H1 (cell line): ENCODE data around the gene MYBPH. TPM values are rescaled to one million over a fixed set of nuclear protein-coding genes. Genes with fewer than 3 reads are reported as not detected.

ENCODE experiments used
- CTCF ChIA-PET: fragments of 300-600 bp; sonication (Branson Sonifier 250); formaldehyde crosslinking; loops from one replicate; lab custom pipeline; 2021; ENCODE audit not compliant: partially characterized antibody; lab: Charles Lee
- POLR2A ChIA-PET: fragments of 300-600 bp; sonication (Branson Sonifier 250); formaldehyde crosslinking; loops from one replicate; lab custom pipeline; 2021; ENCODE audit warnings: inconsistent platforms; ENCODE audit not compliant: partially characterized antibody; lab: Charles Lee
- DNase-seq, 2 experiments: peaks; one replicate each; pipeline versions ENCODE4 v3.0.0 to v3.0.0-alpha.2; 2010 to 2022; ENCODE audit warnings: low spot score in 2 of 2, low read depth in 1 of 2, mixed read lengths in 1 of 2
- FAIRE-seq: peaks from 2 replicates; lab custom pipeline; 2011; peaks lifted over from hg19 to GRCh38; lab: Jason Lieb, UNC
- H2AFZ ChIP-seq: 2 replicates; pipeline ENCODE4 v1.8.1; 2012; ENCODE audit warnings: low read length, inconsistent platforms
- H2AK5ac ChIP-seq: 2 replicates; pipeline ENCODE4 v1.6.1; 2013; ENCODE audit warnings: low read depth, low read length
- H2BK120ac ChIP-seq: replicated peaks from 2 replicates; pipeline ENCODE3; 2013; ENCODE audit warnings: low read depth, low read length, inconsistent platforms
- H2BK12ac ChIP-seq: 2 replicates; pipeline ENCODE4 v1.6.1; 2013; ENCODE audit warnings: low read depth, low read length
- H2BK15ac ChIP-seq: 2 replicates; pipeline ENCODE4 v1.6.1; 2013; ENCODE audit warnings: low read length
- H2BK20ac ChIP-seq: 2 replicates; pipeline ENCODE4 v1.6.1; 2013; ENCODE audit warnings: low read length
- H2BK5ac ChIP-seq: 2 replicates; pipeline ENCODE4 v1.6.1; 2013; ENCODE audit warnings: low read depth, low read length
- H3K14ac ChIP-seq: 2 replicates; pipeline ENCODE4 v1.6.1; 2013; ENCODE audit warnings: inconsistent platforms; ENCODE audit not compliant: insufficient read length
- H3K18ac ChIP-seq: 2 replicates; pipeline ENCODE4 v1.6.1; 2013; ENCODE audit warnings: low read length; ENCODE audit errors: extremely low read depth
- H3K23ac ChIP-seq: 2 replicates; pipeline ENCODE4 v1.6.1; 2013; ENCODE audit warnings: inconsistent platforms; ENCODE audit not compliant: insufficient read length
- H3K23me2 ChIP-seq: 2 replicates; pipeline ENCODE4 v1.6.1; 2013; ENCODE audit warnings: low read depth, low read length
- H3K27ac ChIP-seq: 2 replicates; pipeline ENCODE4 v1.6.1; 2011; ENCODE audit warnings: low read depth, low read length, inconsistent platforms
- H3K27me3 ChIP-seq, 4 experiments: replicated peaks in 1 of 4; 1 replicate in 1 of 4; 2 replicates in 3 of 4; pipeline versions ENCODE4 v1.6.1 to v1.8.1; 2011 to 2013; ENCODE audit warnings: low read length in 3 of 4, mild to moderate bottlenecking in 3 of 4, inconsistent platforms in 2 of 4, mixed read lengths in 2 of 4, moderate library complexity in 1 of 4; ENCODE audit not compliant: control insufficient read depth in 3 of 4, insufficient read depth in 3 of 4; ENCODE audit errors: extremely low read depth in 1 of 4
- H3K36me3 ChIP-seq, 4 experiments: 2 replicates each; pipeline versions ENCODE4 v1.6.1 to v1.8.1; 2011 to 2013; ENCODE audit warnings: mild to moderate bottlenecking in 4 of 4, low read length in 3 of 4, moderate library complexity in 2 of 4, control low read depth in 1 of 4, inconsistent platforms in 1 of 4; ENCODE audit not compliant: insufficient read depth in 4 of 4, control insufficient read depth in 2 of 4
- H3K4ac ChIP-seq: replicated peaks from 2 replicates; pipeline ENCODE3; 2013; ENCODE audit warnings: low read length, low read depth, mixed read lengths, inconsistent platforms; ENCODE audit not compliant: insufficient read length
- H3K4me1 ChIP-seq, 4 experiments: replicated peaks in 1 of 4; 1 replicate in 1 of 4; 2 replicates in 3 of 4; pipeline versions ENCODE4 v1.6.1 to v1.8.1; 2011 to 2013; ENCODE audit warnings: low read length in 3 of 4, inconsistent platforms in 2 of 4, mixed read lengths in 1 of 4; ENCODE audit not compliant: insufficient read depth in 4 of 4, control insufficient read depth in 3 of 4
- H3K4me2 ChIP-seq, 2 experiments: 2 replicates each; pipeline versions ENCODE4 v1.6.1 to v1.8.1; 2011 to 2013; ENCODE audit warnings: low read depth in 2 of 2, low read length in 2 of 2, control low read depth in 1 of 2, inconsistent platforms in 1 of 2, mild to moderate bottlenecking in 1 of 2; ENCODE audit not compliant: insufficient read depth in 1 of 2
- H3K4me3 ChIP-seq, 4 experiments: fragments of 200-600, 300-600 bp in 1 of 4; sonication (generic), shearing (Covaris generic), sonication (Bioruptor Twin) in 1 of 4; 2 replicates each; pipeline versions ENCODE4 v1.5.1 to v1.8.1; 2011 to 2016; ENCODE audit warnings: low read length in 4 of 4, low read depth in 3 of 4, control low read depth in 2 of 4, inconsistent platforms in 2 of 4, mild to moderate bottlenecking in 2 of 4, mixed read lengths in 1 of 4, moderate library complexity in 1 of 4; ENCODE audit not compliant: insufficient read depth in 2 of 4; ENCODE audit errors: extremely low read depth in 1 of 4
- H3K56ac ChIP-seq: replicated peaks from 2 replicates; pipeline ENCODE3; 2013; ENCODE audit warnings: low read depth, mild to moderate bottlenecking, mixed read lengths, low read length, inconsistent platforms; ENCODE audit not compliant: insufficient read length
- H3K79me1 ChIP-seq: 2 replicates; pipeline ENCODE4 v1.6.1; 2013; ENCODE audit warnings: low read depth, low read length, control low read depth
- H3K79me2 ChIP-seq, 2 experiments: 2 replicates each; pipeline versions ENCODE4 v1.6.1 to v1.8.1; 2012 to 2013; ENCODE audit warnings: low read length in 2 of 2, mild to moderate bottlenecking in 2 of 2, inconsistent platforms in 1 of 2; ENCODE audit not compliant: insufficient read depth in 2 of 2, control insufficient read depth in 1 of 2
- H3K9ac ChIP-seq, 4 experiments: replicated peaks in 1 of 4; 1 replicate in 1 of 4; 2 replicates in 3 of 4; pipeline versions ENCODE4 v1.6.1 to v1.8.1; 2011 to 2013; ENCODE audit warnings: low read depth in 3 of 4, low read length in 3 of 4, control low read depth in 2 of 4, mild to moderate bottlenecking in 2 of 4, moderate library complexity in 2 of 4, inconsistent platforms in 1 of 4; ENCODE audit errors: extremely low read depth in 1 of 4
- H3K9me3 ChIP-seq, 2 experiments: 2 replicates each; pipeline versions ENCODE4 v1.6.1 to v1.8.1; 2012 to 2013; ENCODE audit warnings: mild to moderate bottlenecking in 2 of 2, moderate library complexity in 2 of 2, control low read depth in 1 of 2, inconsistent platforms in 1 of 2, low read depth in 1 of 2, low read length in 1 of 2, mixed read lengths in 1 of 2; ENCODE audit not compliant: insufficient read depth in 2 of 2
- H4K20me1 ChIP-seq, 2 experiments: replicated peaks in 1 of 2; 2 replicates each; pipeline versions ENCODE3 to v1.8.1; 2011 to 2013; ENCODE audit warnings: inconsistent platforms in 2 of 2, low read length in 2 of 2, mild to moderate bottlenecking in 1 of 2; ENCODE audit not compliant: insufficient read depth in 2 of 2, control insufficient read depth in 1 of 2
- H4K5ac ChIP-seq: 2 replicates; pipeline ENCODE4 v1.6.1; 2013; ENCODE audit warnings: low read length, low read depth, mixed read lengths, inconsistent platforms; ENCODE audit not compliant: insufficient read length
- H4K8ac ChIP-seq: 2 replicates; pipeline ENCODE4 v1.8.0; 2013; ENCODE audit warnings: mild to moderate bottlenecking, moderate library complexity, low read length, inconsistent platforms; ENCODE audit not compliant: insufficient read depth; ENCODE audit errors: extremely low read depth
- H4K91ac ChIP-seq: replicated peaks from 2 replicates; pipeline ENCODE3; 2013; ENCODE audit warnings: low read length, mixed read lengths, inconsistent platforms; ENCODE audit not compliant: insufficient read length
- BCL11A ChIP-seq, 2 experiments: IDR thresholded peaks; one replicate each; pipeline ENCODE4 v1.6.1; 2011; ENCODE audit warnings: low read depth in 2 of 2, low read length in 2 of 2, mild to moderate bottlenecking in 2 of 2
- CTBP2 ChIP-seq: IDR thresholded peaks from 2 replicates; pipeline ENCODE4 v1.7.0; 2011; ENCODE audit warnings: borderline replicate concordance, mild to moderate bottlenecking, moderate library complexity, mixed read lengths, low read length; ENCODE audit not compliant: insufficient read depth, insufficient read length
- FOSL1 ChIP-seq: IDR thresholded peaks from 2 replicates; pipeline ENCODE4 v1.6.1; 2011; ENCODE audit warnings: mild to moderate bottlenecking, low read depth, low read length, moderate library complexity; ENCODE audit not compliant: insufficient read depth
- GABPA ChIP-seq: IDR thresholded peaks from 2 replicates; pipeline ENCODE4 v1.6.1; 2011; ENCODE audit warnings: mild to moderate bottlenecking, low read length, moderate library complexity, borderline replicate concordance; ENCODE audit not compliant: insufficient read depth
- HDAC2 ChIP-seq, 2 experiments: fragments of 300-600 bp in 1 of 2; sonication (generic) in 1 of 2; IDR thresholded peaks; 2 replicates each; pipeline ENCODE4 v1.6.1; 2011 to 2012; ENCODE audit warnings: low read depth in 2 of 2, low read length in 2 of 2, mild to moderate bottlenecking in 2 of 2, moderate library complexity in 2 of 2, borderline replicate concordance in 1 of 2, inconsistent platforms in 1 of 2
- JUN ChIP-seq: IDR thresholded peaks from 2 replicates; pipeline ENCODE4 v1.6.1; 2011; ENCODE audit warnings: low read depth, mild to moderate bottlenecking, improper control_type of control experiment, low read length
- POLR2A ChIP-seq, 2 experiments: IDR thresholded peaks; 1 replicate in 1 of 2; 2 replicates in 1 of 2; pipeline ENCODE4 v1.6.1; 2011; ENCODE audit warnings: low read depth in 2 of 2, low read length in 2 of 2, mild to moderate bottlenecking in 2 of 2; ENCODE audit errors: control extremely low read depth in 1 of 2
- RAD21 ChIP-seq, 2 experiments: IDR thresholded peaks in 1 of 2; conservative IDR thresholded peaks in 1 of 2; 2 replicates each; pipeline ENCODE4 v1.6.1; 2011; ENCODE audit warnings: low read depth in 2 of 2, low read length in 2 of 2, improper control_type of control experiment in 1 of 2, inconsistent platforms in 1 of 2, mild to moderate bottlenecking in 1 of 2, moderate library complexity in 1 of 2
- RXRA ChIP-seq: IDR thresholded peaks from 2 replicates; pipeline ENCODE4 v1.6.1; 2011; ENCODE audit warnings: low read depth, mild to moderate bottlenecking, low read length, moderate library complexity; ENCODE audit not compliant: insufficient read depth
- SAP30 ChIP-seq: fragments of 300-600 bp; sonication (generic); IDR thresholded peaks from 2 replicates; pipeline ENCODE4 v1.7.1; 2012; ENCODE audit warnings: low read length, moderate library complexity, mild to moderate bottlenecking, inconsistent platforms; ENCODE audit not compliant: insufficient read depth, insufficient replicate concordance
- SIN3A ChIP-seq, 2 experiments: IDR thresholded peaks in 1 of 2; conservative IDR thresholded peaks in 1 of 2; 2 replicates each; pipeline ENCODE4 v1.6.1; 2011 to 2012; ENCODE audit warnings: low read length in 2 of 2, improper control_type of control experiment in 1 of 2, low read depth in 1 of 2, mild to moderate bottlenecking in 1 of 2
- SIX5 ChIP-seq: IDR thresholded peaks from 2 replicates; pipeline ENCODE4 v1.6.1; 2011; ENCODE audit warnings: mild to moderate bottlenecking, low read depth, low read length
- SRF ChIP-seq: IDR thresholded peaks from 2 replicates; pipeline ENCODE4 v1.6.1; 2011; ENCODE audit warnings: mild to moderate bottlenecking, low read depth, low read length, moderate library complexity
- WGBS, 2 experiments: shearing (Covaris generic) in 1 of 2; methylation state at CpG; one replicate each; pipeline versions ENCODE4 v1.1.6 to v1.1.7; 2013 to 2015; ENCODE audit warnings: low lambda C conversion rate in 2 of 2, mixed read lengths in 2 of 2, inconsistent platforms in 1 of 2, low coverage in 1 of 2, missing lambda C conversion rate in 1 of 2; ENCODE audit not compliant: insufficient replicate concordance in 2 of 2, insufficient coverage in 1 of 2, insufficient read length in 1 of 2; ENCODE audit errors: extremely low coverage in 1 of 2, missing lambda C conversion rate in 1 of 2; 5-methylcytosine and 5-hydroxymethylcytosine counted together
- polyA plus RNA-seq, 7 experiments: library from polyadenylated mRNA; depleted of rRNA in 3 of 7; stranded (reverse) in 5 of 7; unstranded in 2 of 7; fragments of >200 nt in 5 of 7; fragments of 200-250 nt in 2 of 7; gene quantifications; 1 replicate in 5 of 7; 2 replicates in 1 of 7; 4 replicates in 1 of 7; pipeline versions ENCODE4 v1.2.1 to v1.2.3, GENCODE V29; 2011 to 2013; ENCODE audit warnings: missing spikeins in 2 of 7, mixed read lengths in 2 of 7
- total RNA-seq: library from RNA; stranded (reverse); fragmentation: NEBNext Ultra II Directional; extraction: Animal tissue kit (Norgen Biotek cat#: 25700); gene quantifications from 2 replicates; pipeline ENCODE4 v1.2.1, GENCODE V29; 2021

Gene MYBPH
- total and polyA plus RNA-seq, 2 of the 8 experiments (the other 6 are each of a cell fraction or from before 2014, with no cell fraction given), result not detected

GRCh38 chr1:203211812-203212211, 36.2 kb upstream of the MYBPH start:
- H3K14ac ChIP-seq, result no peak overlapping the region
- POLR2A ChIA-PET, result interaction anchor here (0.5 to 0.8 kb wide), 2 partner anchors 120 to 410 kb away, joined by 3 to 4 read pairs; no protein-coding TSS in a partner anchor
- no peak overlapping the region for H3K18ac ChIP-seq
- no peak overlapping the region for H4K8ac ChIP-seq
- no peak overlapping the region for H3K9ac ChIP-seq
- H3K27ac ChIP-seq, result no peak overlapping the region
- H3K4me2 ChIP-seq, result no peak overlapping the region
- no peaks in the 10 kb centered on the region for H3K9me3 ChIP-seq
- 94% methylated on average over 3 of the region's 3 CpGs; no CpG with 5 or more reads in 1 of the 2 experiments for WGBS, 2 experiments
- no peaks in the 10 kb centered on the region for H3K79me1 ChIP-seq
- no peak overlapping the region for H3K4me3 ChIP-seq
- H3K23ac ChIP-seq, result no peak overlapping the region
- CTCF ChIA-PET, result interaction anchor here (0.8 to 18.1 kb wide), 12 partner anchors 11 to 178 kb away, joined by 3 to 479 read pairs (median 4); partner anchors contain the start of genes ADORA1 and MYOG
- H2AFZ ChIP-seq, result no peak overlapping the region
- no peaks in the 10 kb centered on the region for H3K79me2 ChIP-seq
- H3K27me3 ChIP-seq, result no peaks in the 10 kb centered on the region
- H2BK5ac ChIP-seq, result no peak overlapping the region
- H3K4ac ChIP-seq, result no peak overlapping the region
- H3K4me1 ChIP-seq, result peaks cover 0 to 8% (median 6%) of the 10 kb centered on the region in 4 experiments; a peak in 6 of 7 replicates
- H2BK12ac ChIP-seq, result no peak overlapping the region
- no peaks in the 10 kb centered on the region for H4K20me1 ChIP-seq
- no peak overlapping the region for H2BK20ac ChIP-seq
- no peak overlapping the region for H3K56ac ChIP-seq
- H2BK120ac ChIP-seq, result no peak overlapping the region
- H2AK5ac ChIP-seq, result no peak overlapping the region
- H4K91ac ChIP-seq, result no peak overlapping the region
- H3K23me2 ChIP-seq, result no peaks in the 10 kb centered on the region
- H2BK15ac ChIP-seq, result no peak overlapping the region
- DNase-seq, result no peak
- no peaks in the 10 kb centered on the region for H3K36me3 ChIP-seq
- H4K5ac ChIP-seq, result no peak overlapping the region
- no peak for FAIRE-seq
- TF ChIP-seq SIN3A (conservative IDR thresholded peaks at IDR 0.05 in 1 of 2, IDR thresholded peaks at IDR 0.05 in 1 of 2; ENCODE audit: low read depth in 1 of 2, low read length in 2 of 2) (no peak), RXRA (no peak), RAD21 (IDR thresholded peaks at IDR 0.05 in 1 of 2, conservative IDR thresholded peaks at IDR 0.05 in 1 of 2; ENCODE audit: low read depth in 2 of 2, low read length in 2 of 2) (no peak), POLR2A (IDR thresholded peaks at IDR 0.05; ENCODE audit: control extremely low read depth in 1 of 2, low read depth in 2 of 2, low read length in 2 of 2) (no peak), FOSL1 (no peak), SRF (no peak), CTBP2 (no peak), GABPA (no peak), HDAC2 (IDR thresholded peaks at IDR 0.05; ENCODE audit: borderline replicate concordance in 1 of 2, low read depth in 2 of 2, low read length in 2 of 2) (no peak), BCL11A (IDR thresholded peaks at IDR 0.05; ENCODE audit: low read depth in 2 of 2, low read length in 2 of 2) (no peak), SIX5 (no peak), JUN (no peak), SAP30 (no peak)
